DMS114 treated with DMSO at 0.1 percent for 48 hours (cell line): ENCODE data around the gene GPX4.

Experiments used
- DNase-seq: peaks from one replicate; lab custom pipeline; 2025; ENCODE audit not compliant: unreplicated experiment; lab: John Stamatoyannopoulos, UW

The GPX4 gene

GRCh38 chr19:1084024-1084868 is 19.5 kb upstream of the GPX4 start:
- DNase-seq, result no peak

GRCh38 chr19:1085053-1085658 is 18.6 kb upstream of the GPX4 start:
- no peak for DNase-seq

- no peak for DNase-seq
Observed at GRCh38 chr19:1085676-1086442, 17.9 kb upstream of the GPX4 start.

GRCh38 chr19:1086613-1087012 is 17.2 kb upstream of the GPX4 start:
- DNase-seq, result no peak

GRCh38 chr19:1087813-1088415 is 15.9 kb upstream of the GPX4 start:
- no peak for DNase-seq

GRCh38 chr19:1088416-1089010 is 15.3 kb upstream of the GPX4 start:
- no peak for DNase-seq

- DNase-seq, result no peak
Observed at GRCh38 chr19:1089126-1089771, 14.5 kb upstream of the GPX4 start.

- no peak for DNase-seq
Observed at GRCh38 chr19:1089891-1090290, 13.9 kb upstream of the GPX4 start.

GRCh38 chr19:1090731-1091543 is 12.9 kb upstream of the GPX4 start:
- no peak for DNase-seq

GRCh38 chr19:1091544-1092175 is 12.1 kb upstream of the GPX4 start:
- no peak for DNase-seq

- no peak for DNase-seq
Observed at GRCh38 chr19:1093330-1093729, 10.5 kb upstream of the GPX4 start.

GRCh38 chr19:1093811-1094553 is 9.8 kb upstream of the GPX4 start:
- DNase-seq, result no peak

GRCh38 chr19:1094655-1094977 is 9.2 kb upstream of the GPX4 start:
- DNase-seq, result no peak

GRCh38 chr19:1094978-1095701 is 8.7 kb upstream of the GPX4 start, which contains the start of gene POLR2E:
POLR2E (minus strand) TSS chr19:1095375; CDS start chr19:1095315, 60 bp downstream.
- DNase-seq, result peak; percentile 88

GRCh38 chr19:1097810-1098176 is 6.0 kb upstream of the GPX4 start:
- no peak for DNase-seq

- DNase-seq, result no peak
Observed at GRCh38 chr19:1098177-1099051, 5.4 kb upstream of the GPX4 start.

GRCh38 chr19:1101337-1101698 is 2.5 kb upstream of the GPX4 start:
- no peak for DNase-seq
